Neural progenitor cell (in vitro differentiated cells): ENCODE results near the gene POLE. TPM values are rescaled to one million over a fixed set of nuclear protein-coding genes. Genes with fewer than 3 reads are reported as not detected.
"Not testable (repeated sequence)": the region's sequence is repeated elsewhere in the genome, so short reads cannot be mapped to it uniquely, and the experiment has no call there.

ENCODE experiments used
- DNase-seq: peaks from one replicate; pipeline ENCODE4 v3.0.0-alpha.2; 2016; ENCODE audit warnings: low spot score
- H2AFZ ChIP-seq: fragments of 200-600 bp; sonication (generic); replicated peaks from 2 replicates; pipeline ENCODE4 v1.6.1; 2016; ENCODE audit warnings: antibody characterized with exemption
- H3F3A ChIP-seq: fragments of 200-600 bp; sonication (generic); 2 replicates; pipeline ENCODE4 v1.6.1; 2016; ENCODE audit warnings: antibody characterized with exemption, low read depth
- H3K27ac ChIP-seq: fragments of 200-600 bp; sonication (generic); 2 replicates; pipeline ENCODE4 v1.5.1; 2016; ENCODE audit warnings: mild to moderate bottlenecking
- H3K27me3 ChIP-seq: fragments of 200-600 bp; sonication (generic); 2 replicates; pipeline ENCODE4 v1.6.1; 2016; ENCODE audit warnings: mild to moderate bottlenecking, moderate library complexity
- H3K36me3 ChIP-seq: fragments of 200-600 bp; sonication (generic); 2 replicates; pipeline ENCODE4 v1.5.1; 2016
- H3K4me1 ChIP-seq: fragments of 200-600 bp; sonication (generic); 2 replicates; pipeline ENCODE4 v1.6.1; 2016; ENCODE audit warnings: mixed run types
- H3K4me2 ChIP-seq: fragments of 200-600 bp; sonication (generic); 2 replicates; pipeline ENCODE4 v1.6.1; 2016
- H3K4me3 ChIP-seq: fragments of 200-600 bp; sonication (generic); 2 replicates; pipeline ENCODE4 v1.5.1; 2016
- H3K79me2 ChIP-seq: fragments of 200-600 bp; sonication (generic); 2 replicates; pipeline ENCODE4 v1.6.1; 2016; ENCODE audit warnings: low read depth
- H3K9ac ChIP-seq: fragments of 200-600 bp; sonication (generic); 2 replicates; pipeline ENCODE4 v1.6.1; 2016
- H3K9me3 ChIP-seq: fragments of 200-600 bp; sonication (generic); 2 replicates; pipeline ENCODE4 v1.5.1; 2016; ENCODE audit warnings: low read depth
- H4K20me1 ChIP-seq: fragments of 200-600 bp; sonication (generic); 2 replicates; pipeline ENCODE4 v1.6.1; 2016; ENCODE audit warnings: low read depth
- H3K27ac Mint-ChIP-seq: 3 replicates; pipeline ENCODE4 v1.8.0; 2021; ENCODE audit warnings: mixed read lengths
- H3K27me3 Mint-ChIP-seq: 2 replicates; pipeline ENCODE4 v1.8.0; 2022; ENCODE audit warnings: low read depth, mild to moderate bottlenecking, inconsistent platforms, moderate library complexity, mixed read lengths; ENCODE audit not compliant: insufficient read depth
- H3K36me3 Mint-ChIP-seq: 3 replicates; pipeline ENCODE4 v1.8.0; 2021; ENCODE audit warnings: mixed read lengths
- H3K4me1 Mint-ChIP-seq: 3 replicates; pipeline ENCODE4 v1.8.0; 2021; ENCODE audit warnings: mixed read lengths
- H3K4me3 Mint-ChIP-seq: 3 replicates; pipeline ENCODE4 v1.8.0; 2021; ENCODE audit warnings: mild to moderate bottlenecking, moderate library complexity, mixed read lengths
- H3K9me3 Mint-ChIP-seq: 3 replicates; pipeline ENCODE4 v1.8.0; 2020; ENCODE audit warnings: mixed read lengths
- EZH2 ChIP-seq: fragments of 200-600 bp; sonication (generic); IDR thresholded peaks from 2 replicates; pipeline ENCODE4 v1.6.1; 2017; ENCODE audit warnings: antibody characterized with exemption, mild to moderate bottlenecking, moderate library complexity
- EZH2phosphoT487 ChIP-seq: fragments of 200-600 bp; sonication (generic); IDR thresholded peaks from 2 replicates; pipeline ENCODE4 v1.6.1; 2017; ENCODE audit warnings: antibody characterized with exemption
- total RNA-seq: library from RNA; depleted of rRNA; stranded (reverse); fragments of >200 nt; gene quantifications from 2 replicates; pipeline ENCODE4 v1.2.3, GENCODE V29; 2015; ENCODE audit warnings: low replicate concordance
- TF ChIP-seq, protein P1 (sequence below): fragments of 200-600 bp; sonication (generic); IDR thresholded peaks from 2 replicates; pipeline ENCODE4 v1.5.1; 2017; ENCODE audit warnings: antibody characterized with exemption, mild to moderate bottlenecking

The POLE gene
- total RNA-seq, 1 donor from 2014 or later, result 46.8 TPM

GRCh38 chr12:132601171-132601883 lies 85.8 kb downstream of the POLE start:
- H3K9me3 Mint-ChIP-seq, result peaks cover 2% of the 10 kb centered on the region
- H3K27me3 Mint-ChIP-seq, result peaks cover 14% of the 10 kb centered on the region
- Histone ChIP-seq H3K27me3 (peaks cover 92% of the 10 kb centered on the region), H3K9me3 (no peaks in the 10 kb centered on the region), H3K4me3 (no peak overlapping the region), H3F3A (peaks cover 19% of the 10 kb centered on the region), H3K27ac (no peak overlapping the region), H3K9ac (no peak overlapping the region), H3K79me2 (no peaks in the 10 kb centered on the region), H2AFZ (no peak overlapping the region), H3K4me2 (no peak overlapping the region), H3K36me3 (no peaks in the 10 kb centered on the region), H4K20me1 (peaks cover 4% of the 10 kb centered on the region), H3K4me1 (peaks cover 12% of the 10 kb centered on the region)
- TF ChIP-seq EZH2phosphoT487 (no peak), EZH2 (no peak)
- TF ChIP-seq, protein P1, sequence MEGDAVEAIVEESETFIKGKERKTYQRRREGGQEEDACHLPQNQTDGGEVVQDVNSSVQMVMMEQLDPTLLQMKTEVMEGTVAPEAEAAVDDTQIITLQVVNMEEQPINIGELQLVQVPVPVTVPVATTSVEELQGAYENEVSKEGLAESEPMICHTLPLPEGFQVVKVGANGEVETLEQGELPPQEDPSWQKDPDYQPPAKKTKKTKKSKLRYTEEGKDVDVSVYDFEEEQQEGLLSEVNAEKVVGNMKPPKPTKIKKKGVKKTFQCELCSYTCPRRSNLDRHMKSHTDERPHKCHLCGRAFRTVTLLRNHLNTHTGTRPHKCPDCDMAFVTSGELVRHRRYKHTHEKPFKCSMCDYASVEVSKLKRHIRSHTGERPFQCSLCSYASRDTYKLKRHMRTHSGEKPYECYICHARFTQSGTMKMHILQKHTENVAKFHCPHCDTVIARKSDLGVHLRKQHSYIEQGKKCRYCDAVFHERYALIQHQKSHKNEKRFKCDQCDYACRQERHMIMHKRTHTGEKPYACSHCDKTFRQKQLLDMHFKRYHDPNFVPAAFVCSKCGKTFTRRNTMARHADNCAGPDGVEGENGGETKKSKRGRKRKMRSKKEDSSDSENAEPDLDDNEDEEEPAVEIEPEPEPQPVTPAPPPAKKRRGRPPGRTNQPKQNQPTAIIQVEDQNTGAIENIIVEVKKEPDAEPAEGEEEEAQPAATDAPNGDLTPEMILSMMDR, result no peak
- peak overlapping the region; percentile 85 for H3K27ac Mint-ChIP-seq
- peaks cover 42% of the 10 kb centered on the region for H3K4me1 Mint-ChIP-seq
- no peaks in the 10 kb centered on the region for H3K36me3 Mint-ChIP-seq
- no peak for DNase-seq
- H3K4me3 Mint-ChIP-seq, result no peak overlapping the region

DNA sequence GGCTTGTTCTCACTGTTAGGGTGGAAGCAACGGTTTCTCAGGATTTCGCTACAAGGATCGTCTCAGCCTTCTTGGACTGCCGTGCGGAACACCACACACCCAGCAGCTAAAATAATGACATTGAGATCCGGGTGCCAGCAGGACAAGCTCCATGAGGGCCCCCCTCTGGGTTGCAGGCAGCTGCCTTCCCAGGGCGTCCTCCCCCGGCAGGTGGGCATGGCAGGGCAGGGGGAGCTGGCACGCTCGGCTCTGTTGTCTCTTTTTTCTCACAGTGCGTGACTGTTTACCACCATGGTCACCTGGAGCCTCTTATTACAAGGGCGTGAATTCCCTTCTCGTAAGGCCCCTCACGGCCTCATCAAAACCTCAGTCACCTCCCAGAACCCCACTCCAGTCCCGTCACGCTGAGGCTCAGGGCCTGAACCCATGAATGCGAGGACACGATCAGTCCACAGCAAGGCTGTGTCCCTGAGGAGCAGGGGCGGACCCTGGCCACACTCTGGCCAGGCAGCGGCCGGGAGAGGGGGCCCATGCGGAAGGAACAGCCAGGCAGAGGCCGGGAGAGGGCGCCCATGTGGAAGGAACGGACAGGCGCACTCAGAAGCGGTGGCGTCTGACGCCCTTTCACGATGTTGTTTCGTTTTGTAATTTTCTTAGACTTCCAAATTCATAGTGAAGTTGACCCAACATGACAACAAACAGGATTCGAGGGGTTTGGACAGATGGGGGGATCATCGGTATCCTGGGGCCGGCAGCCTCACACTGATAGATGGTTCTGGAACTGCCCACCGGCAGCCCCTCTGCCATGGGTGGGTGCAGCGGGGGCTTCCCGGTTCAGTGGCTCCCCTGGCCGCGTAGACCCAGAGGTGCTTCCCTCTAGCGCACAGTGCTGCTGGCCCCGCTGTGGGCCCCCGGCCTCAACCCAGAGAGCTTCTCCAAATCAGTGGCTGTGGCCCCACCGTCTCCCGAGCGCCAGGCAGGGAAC lies 86.8 kb downstream of the POLE start:
- H3K27me3 Mint-ChIP-seq, result peaks cover 15% of the 10 kb centered on the region
- H2AFZ ChIP-seq, result peak overlapping the region; percentile 34
- no peak overlapping the region for H3K9ac ChIP-seq

DNA sequence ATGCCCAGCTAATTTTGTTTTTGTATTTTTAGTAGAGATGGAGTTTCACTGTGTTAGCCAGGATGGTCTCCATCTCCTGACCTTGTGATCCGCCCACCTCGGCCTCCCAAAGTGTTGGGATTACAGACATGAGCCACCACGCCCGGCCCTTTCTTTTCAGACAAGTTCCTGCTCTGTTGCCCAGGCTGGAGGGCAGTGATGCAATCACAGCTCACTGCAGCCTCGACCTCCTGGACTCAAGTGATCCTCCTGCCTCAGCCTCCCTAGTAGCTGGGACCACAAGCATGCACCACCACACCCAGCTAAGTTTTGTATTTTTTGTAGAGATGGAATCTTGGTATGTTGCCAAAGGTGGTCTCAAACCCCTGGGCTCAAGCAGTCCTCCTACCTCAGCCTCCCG lies 87.6 kb downstream of the POLE start:
- not testable (repeated sequence) for DNase-seq, H3K4me3 ChIP-seq, H3K9me3 Mint-ChIP-seq, H3K36me3 Mint-ChIP-seq, H2AFZ ChIP-seq, H3K9me3 ChIP-seq, H3K36me3 ChIP-seq, H3K79me2 ChIP-seq, H3K27ac Mint-ChIP-seq, H4K20me1 ChIP-seq, H3K4me2 ChIP-seq, H3K27ac ChIP-seq, H3K9ac ChIP-seq
- Mint-ChIP-seq H3K4me1 (peaks cover 36% of the 10 kb centered on the region), H3K4me3 (peak overlapping the region; percentile 70), H3K27me3 (peaks cover 15% of the 10 kb centered on the region)
- Histone ChIP-seq H3K27me3 (peaks cover 92% of the 10 kb centered on the region), H3K4me1 (peaks cover 12% of the 10 kb centered on the region), H3F3A (peaks cover 19% of the 10 kb centered on the region)

More for the DNA sequence above, 86.8 kb downstream of the POLE start:
- peaks cover 92% of the 10 kb centered on the region for H3K27me3 ChIP-seq
- no peaks in the 10 kb centered on the region for H3K36me3 ChIP-seq
- no peaks in the 10 kb centered on the region for H3K36me3 Mint-ChIP-seq
- peaks cover 4% of the 10 kb centered on the region for H4K20me1 ChIP-seq
- H3K9me3 Mint-ChIP-seq, result peaks cover 2% of the 10 kb centered on the region
- no peak overlapping the region for H3K27ac Mint-ChIP-seq
- no peak overlapping the region for H3K27ac ChIP-seq
- peak; percentile 30 for TF ChIP-seq EZH2phosphoT487
- TF ChIP-seq EZH2, result no peak
- TF ChIP-seq, protein P1, result peak; percentile 71
- H3K4me1 Mint-ChIP-seq, result peaks cover 40% of the 10 kb centered on the region
- no peak overlapping the region for H3K4me3 ChIP-seq
- peak overlapping the region; percentile 70 for H3K4me3 Mint-ChIP-seq
- no peaks in the 10 kb centered on the region for H3K9me3 ChIP-seq
- peak; percentile 89 for DNase-seq
- peak overlapping the region; percentile 54 for H3K4me2 ChIP-seq
- H3K79me2 ChIP-seq, result no peaks in the 10 kb centered on the region
- peaks cover 19% of the 10 kb centered on the region for H3F3A ChIP-seq
- H3K4me1 ChIP-seq, result peaks cover 12% of the 10 kb centered on the region
